Colonic mucosa (tissue), 4 donors: Measurements from ENCODE around the gene HYAL2. TPM values are rescaled to one million over a fixed set of nuclear protein-coding genes. Genes with fewer than 3 reads are reported as not detected.

Experiments
- DNase-seq: peaks from one replicate; pipeline ENCODE4 v3.0.0-alpha.2; 2020
- H3K27ac ChIP-seq: fragments of 200-600 bp; one replicate; pipeline ENCODE4 v1.8.0; 2021
- H3K27me3 ChIP-seq: fragments of 200-600 bp; one replicate; pipeline ENCODE4 v1.8.0; 2021
- H3K36me3 ChIP-seq: fragments of 200-600 bp; one replicate; pipeline ENCODE4 v1.8.0; 2021
- H3K4me1 ChIP-seq: fragments of 200-600 bp; one replicate; pipeline ENCODE4 v1.8.0; 2021; ENCODE audit warnings: mild to moderate bottlenecking
- H3K4me3 ChIP-seq: fragments of 200-600 bp; one replicate; pipeline ENCODE4 v1.8.0; 2021
- H3K9ac ChIP-seq, 2 donors: one replicate each; pipeline ENCODE4 v1.7.0; 2013; ENCODE audit warnings: control low read depth in 2 of 2, low read depth in 2 of 2, low read length in 2 of 2
- H3K9me3 ChIP-seq: fragments of 200-600 bp; one replicate; pipeline ENCODE4 v1.8.0; 2021
- intact Hi-C: fragments of 100-400 bp; cut with DNase I; formaldehyde crosslinking; loops from one replicate; pipeline ENCODE4 v1.14.1; 2022
- total RNA-seq, 2 donors: library from RNA; stranded (reverse); fragmentation: NEBNext Ultra II Directional in 1 of 2; extraction: Animal tissue kit (Norgen Biotek cat#: 25700) in 1 of 2; gene quantifications; one replicate each; pipeline ENCODE4 v1.2.1, GENCODE V29; 2021
- TF ChIP-seq, protein P1 (sequence below): fragments of 200-600 bp; IDR thresholded peaks from one replicate; pipeline ENCODE4 v1.8.0; 2022; ENCODE audit warnings: antibody characterized with exemption, mild to moderate bottlenecking
- donor health status: healthy.
- donor health status: DM: no; HTN: no; CAD: no.
- donor health status: DM: no; HTN: no; CAD: no.

Gene HYAL2, protein sequence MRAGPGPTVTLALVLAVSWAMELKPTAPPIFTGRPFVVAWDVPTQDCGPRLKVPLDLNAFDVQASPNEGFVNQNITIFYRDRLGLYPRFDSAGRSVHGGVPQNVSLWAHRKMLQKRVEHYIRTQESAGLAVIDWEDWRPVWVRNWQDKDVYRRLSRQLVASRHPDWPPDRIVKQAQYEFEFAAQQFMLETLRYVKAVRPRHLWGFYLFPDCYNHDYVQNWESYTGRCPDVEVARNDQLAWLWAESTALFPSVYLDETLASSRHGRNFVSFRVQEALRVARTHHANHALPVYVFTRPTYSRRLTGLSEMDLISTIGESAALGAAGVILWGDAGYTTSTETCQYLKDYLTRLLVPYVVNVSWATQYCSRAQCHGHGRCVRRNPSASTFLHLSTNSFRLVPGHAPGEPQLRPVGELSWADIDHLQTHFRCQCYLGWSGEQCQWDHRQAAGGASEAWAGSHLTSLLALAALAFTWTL
- 10 to 100 TPM; 31.3 to 37.1 TPM for total RNA-seq

DNA sequence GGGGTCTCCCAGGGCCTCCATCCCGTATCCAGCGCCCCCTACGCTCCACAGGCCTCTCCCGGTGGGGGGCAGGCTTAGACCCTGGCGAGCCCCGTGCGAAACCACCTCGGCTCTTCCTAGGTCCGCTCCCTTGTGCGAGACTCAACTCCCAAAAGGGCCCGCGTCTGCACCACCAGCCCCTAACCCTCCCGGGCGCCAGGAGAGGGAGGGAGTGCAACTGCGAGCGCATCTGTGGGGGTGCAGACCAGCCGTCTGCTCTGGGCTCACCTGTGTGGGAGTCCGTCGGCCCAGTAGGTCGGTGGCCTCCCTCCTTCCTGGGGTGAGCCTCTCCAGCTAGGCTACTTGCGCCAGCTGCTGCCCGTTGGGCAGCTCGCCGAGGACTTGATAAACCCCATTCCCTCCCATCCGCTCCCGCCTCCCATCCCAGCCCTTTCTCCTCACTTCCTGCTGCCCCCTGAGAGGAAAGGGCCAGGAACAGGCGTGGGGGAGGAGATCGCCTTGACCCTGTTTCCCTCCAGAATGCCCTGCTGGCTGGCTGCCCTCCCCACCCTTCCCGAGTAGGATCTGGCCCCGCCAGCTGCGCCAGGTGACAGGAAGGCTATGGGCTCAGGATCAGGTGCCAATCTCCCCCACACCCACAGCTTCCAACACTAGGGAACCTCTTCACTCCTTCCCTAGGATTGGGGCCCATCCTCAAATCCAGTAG, at the start of gene HYAL2:
HYAL2 (minus strand) TSS at position 360 of the 706 bp plus-strand sequence. CDS start 2,256 bp downstream, outside the sequence.
- Histone ChIP-seq H3K36me3 (no peaks in the 10 kb centered on the region), H3K27ac (peak within 1 kb of the TSS; percentile 81), H3K4me3 (peak within 1 kb of the TSS; percentile 66), H3K4me1 (peaks cover 34% of the 10 kb centered on the region), H3K9ac (peak within 1 kb of the TSS; percentile 72 to 91), H3K9me3 (no peaks in the 10 kb centered on the region), H3K27me3 (no peaks in the 10 kb centered on the region)
- intact Hi-C loops = loop anchor here (10.0 kb wide), 1 partner anchor 48 kb away; the partner anchor contains the start of gene LSMEM2
- TF ChIP-seq, protein P1, sequence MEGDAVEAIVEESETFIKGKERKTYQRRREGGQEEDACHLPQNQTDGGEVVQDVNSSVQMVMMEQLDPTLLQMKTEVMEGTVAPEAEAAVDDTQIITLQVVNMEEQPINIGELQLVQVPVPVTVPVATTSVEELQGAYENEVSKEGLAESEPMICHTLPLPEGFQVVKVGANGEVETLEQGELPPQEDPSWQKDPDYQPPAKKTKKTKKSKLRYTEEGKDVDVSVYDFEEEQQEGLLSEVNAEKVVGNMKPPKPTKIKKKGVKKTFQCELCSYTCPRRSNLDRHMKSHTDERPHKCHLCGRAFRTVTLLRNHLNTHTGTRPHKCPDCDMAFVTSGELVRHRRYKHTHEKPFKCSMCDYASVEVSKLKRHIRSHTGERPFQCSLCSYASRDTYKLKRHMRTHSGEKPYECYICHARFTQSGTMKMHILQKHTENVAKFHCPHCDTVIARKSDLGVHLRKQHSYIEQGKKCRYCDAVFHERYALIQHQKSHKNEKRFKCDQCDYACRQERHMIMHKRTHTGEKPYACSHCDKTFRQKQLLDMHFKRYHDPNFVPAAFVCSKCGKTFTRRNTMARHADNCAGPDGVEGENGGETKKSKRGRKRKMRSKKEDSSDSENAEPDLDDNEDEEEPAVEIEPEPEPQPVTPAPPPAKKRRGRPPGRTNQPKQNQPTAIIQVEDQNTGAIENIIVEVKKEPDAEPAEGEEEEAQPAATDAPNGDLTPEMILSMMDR = no peak
- peak; percentile 50 for DNase-seq

DNA sequence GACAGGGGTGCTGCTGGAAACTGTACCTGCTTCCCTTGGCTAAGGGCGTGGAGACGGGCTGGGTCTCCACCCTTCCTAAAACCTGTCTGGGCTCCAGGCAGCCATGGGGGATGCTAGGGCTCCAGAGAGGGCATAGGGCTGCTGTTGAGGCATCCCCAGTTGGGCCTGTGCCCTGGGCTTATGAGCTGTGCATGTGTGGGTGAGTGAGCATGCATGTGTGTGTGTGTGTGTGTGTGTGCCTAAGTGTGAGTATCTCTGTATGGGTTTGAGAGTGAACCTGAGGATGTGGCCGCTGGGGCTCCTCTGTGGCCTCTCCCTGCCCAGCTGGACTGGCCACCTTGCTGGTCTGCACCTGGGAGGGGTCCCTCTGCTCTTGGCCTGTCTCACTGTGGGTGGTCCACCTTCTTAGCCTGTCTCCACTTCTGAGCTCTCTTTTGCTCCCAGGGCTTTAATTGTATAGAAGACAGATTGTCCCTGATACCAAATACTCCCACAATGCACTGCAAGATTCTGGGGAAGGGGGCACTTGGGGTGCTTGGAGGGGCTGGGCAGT, 48.7 kb upstream of the HYAL2 start:
- no peak overlapping the region for H3K27ac ChIP-seq
- H3K27me3 ChIP-seq = no peaks in the 10 kb centered on the region
- intact Hi-C loops = no loop called here
- no peaks in the 10 kb centered on the region for H3K4me1 ChIP-seq
- no peaks in the 10 kb centered on the region for H3K36me3 ChIP-seq
- H3K9ac ChIP-seq = no peak overlapping the region
- DNase-seq = no peak
- H3K4me3 ChIP-seq = no peak overlapping the region
- TF ChIP-seq, protein P1 = no peak
- no peaks in the 10 kb centered on the region for H3K9me3 ChIP-seq

DNA sequence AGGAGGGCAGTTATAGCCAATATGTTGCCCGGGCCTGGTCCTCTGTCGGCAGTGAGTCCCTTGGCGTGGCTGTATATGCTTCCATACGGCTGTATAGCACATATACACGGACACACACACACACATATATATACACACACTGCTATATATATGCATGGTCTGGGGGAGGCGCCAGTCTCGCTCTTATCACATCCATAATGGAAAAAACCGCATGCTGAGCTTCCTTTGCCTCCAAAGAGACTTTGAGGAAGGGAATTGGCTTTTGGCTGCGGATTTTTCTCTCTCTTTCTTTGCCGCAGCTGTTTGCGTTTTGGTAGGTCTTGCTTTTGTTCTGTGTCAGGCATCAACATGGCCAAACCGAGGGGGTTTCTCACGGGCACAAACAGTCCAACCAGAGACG, 48.0 kb upstream of the HYAL2 start:
- no peak for DNase-seq
- H3K27ac ChIP-seq = no peak overlapping the region
- H3K9ac ChIP-seq = no peak overlapping the region
- H3K36me3 ChIP-seq = no peaks in the 10 kb centered on the region
- no peak overlapping the region for H3K4me3 ChIP-seq
- H3K27me3 ChIP-seq = no peaks in the 10 kb centered on the region
- TF ChIP-seq, protein P1 = no peak
- H3K4me1 ChIP-seq = no peaks in the 10 kb centered on the region
- intact Hi-C loops = no loop called here
- H3K9me3 ChIP-seq = no peaks in the 10 kb centered on the region

DNA sequence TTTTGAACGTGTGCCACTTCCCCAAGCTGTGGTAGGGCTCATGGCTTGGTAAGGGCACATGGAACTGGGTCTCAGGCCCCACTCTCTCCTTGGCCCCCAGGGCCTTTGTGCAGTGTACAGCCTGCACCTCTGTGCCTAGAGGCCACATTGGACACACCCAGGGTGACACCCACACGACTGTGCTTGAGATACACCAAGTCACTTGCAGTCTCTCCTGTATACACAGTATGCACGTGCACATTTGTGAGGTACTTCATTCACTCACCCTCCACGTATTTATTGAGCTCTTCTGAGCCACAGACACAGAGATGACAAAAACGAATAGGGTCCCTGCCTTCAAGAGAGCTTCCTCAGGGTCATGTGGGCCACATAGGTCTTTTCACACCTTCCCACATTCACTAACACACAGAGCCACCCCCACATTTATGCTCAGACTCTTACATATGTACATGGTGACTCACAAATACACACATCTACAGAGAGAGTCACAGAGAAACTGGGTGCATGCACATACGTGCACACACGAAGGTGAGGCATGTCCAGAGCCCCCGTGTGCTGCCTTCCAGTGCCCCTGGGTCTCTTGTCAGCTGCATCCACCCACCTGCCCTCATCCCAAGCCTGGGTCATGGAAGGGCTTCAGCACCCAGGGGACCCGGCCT, 46.6 kb upstream of the HYAL2 start:
- Histone ChIP-seq H3K27me3 (no peaks in the 10 kb centered on the region), H3K4me1 (no peaks in the 10 kb centered on the region), H3K9ac (no peak overlapping the region), H3K9me3 (no peaks in the 10 kb centered on the region), H3K27ac (no peak overlapping the region), H3K36me3 (no peaks in the 10 kb centered on the region), H3K4me3 (no peak overlapping the region)
- TF ChIP-seq, protein P1 = no peak
- intact Hi-C loops = loop anchor here (5.0 kb wide), 1 partner anchor 178 kb away; no protein-coding TSS in a partner anchor
- no peak for DNase-seq

DNA sequence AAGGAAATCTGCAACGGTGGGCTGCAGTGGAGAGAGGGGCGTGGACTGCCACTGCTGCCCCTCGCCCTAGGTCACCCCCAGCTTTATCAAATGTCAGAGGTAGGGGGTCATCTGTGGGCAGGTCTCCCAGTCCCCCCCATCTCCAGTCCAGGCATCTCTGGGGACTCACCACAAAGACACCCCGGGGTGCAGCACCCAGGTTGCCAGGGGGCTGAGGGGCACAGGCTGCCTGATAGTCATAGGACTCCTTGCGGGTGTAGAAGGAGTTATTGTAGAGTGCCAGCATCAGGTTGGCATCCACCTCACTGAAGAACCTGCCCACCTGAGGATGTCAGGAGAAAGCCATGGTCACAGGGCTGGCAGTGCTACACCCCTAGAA, 43.3 kb upstream of the HYAL2 start:
- no peak for DNase-seq
- intact Hi-C loops = loop anchor here (5.0 kb wide), 1 partner anchor 181 kb away; no protein-coding TSS in a partner anchor
- no peak overlapping the region for H3K27ac ChIP-seq
- peak overlapping the region; percentile 66 for H3K4me3 ChIP-seq
- H3K9me3 ChIP-seq = no peaks in the 10 kb centered on the region
- TF ChIP-seq, protein P1 = no peak
- H3K4me1 ChIP-seq = no peaks in the 10 kb centered on the region
- H3K9ac ChIP-seq = peak overlapping the region; percentile 62 to 84
- H3K27me3 ChIP-seq = no peaks in the 10 kb centered on the region
- H3K36me3 ChIP-seq = no peaks in the 10 kb centered on the region
